HG03521 (cell line): ENCODE results near the gene USP25.

Experiments used
- ATAC-seq: cut with Tn5 transposase; IDR thresholded peaks from one replicate; pipeline ENCODE4 v1.9.1; 2021; ENCODE audit warnings: mild to moderate bottlenecking, moderate library complexity; ENCODE audit not compliant: unreplicated experiment

USP25 gene, protein sequence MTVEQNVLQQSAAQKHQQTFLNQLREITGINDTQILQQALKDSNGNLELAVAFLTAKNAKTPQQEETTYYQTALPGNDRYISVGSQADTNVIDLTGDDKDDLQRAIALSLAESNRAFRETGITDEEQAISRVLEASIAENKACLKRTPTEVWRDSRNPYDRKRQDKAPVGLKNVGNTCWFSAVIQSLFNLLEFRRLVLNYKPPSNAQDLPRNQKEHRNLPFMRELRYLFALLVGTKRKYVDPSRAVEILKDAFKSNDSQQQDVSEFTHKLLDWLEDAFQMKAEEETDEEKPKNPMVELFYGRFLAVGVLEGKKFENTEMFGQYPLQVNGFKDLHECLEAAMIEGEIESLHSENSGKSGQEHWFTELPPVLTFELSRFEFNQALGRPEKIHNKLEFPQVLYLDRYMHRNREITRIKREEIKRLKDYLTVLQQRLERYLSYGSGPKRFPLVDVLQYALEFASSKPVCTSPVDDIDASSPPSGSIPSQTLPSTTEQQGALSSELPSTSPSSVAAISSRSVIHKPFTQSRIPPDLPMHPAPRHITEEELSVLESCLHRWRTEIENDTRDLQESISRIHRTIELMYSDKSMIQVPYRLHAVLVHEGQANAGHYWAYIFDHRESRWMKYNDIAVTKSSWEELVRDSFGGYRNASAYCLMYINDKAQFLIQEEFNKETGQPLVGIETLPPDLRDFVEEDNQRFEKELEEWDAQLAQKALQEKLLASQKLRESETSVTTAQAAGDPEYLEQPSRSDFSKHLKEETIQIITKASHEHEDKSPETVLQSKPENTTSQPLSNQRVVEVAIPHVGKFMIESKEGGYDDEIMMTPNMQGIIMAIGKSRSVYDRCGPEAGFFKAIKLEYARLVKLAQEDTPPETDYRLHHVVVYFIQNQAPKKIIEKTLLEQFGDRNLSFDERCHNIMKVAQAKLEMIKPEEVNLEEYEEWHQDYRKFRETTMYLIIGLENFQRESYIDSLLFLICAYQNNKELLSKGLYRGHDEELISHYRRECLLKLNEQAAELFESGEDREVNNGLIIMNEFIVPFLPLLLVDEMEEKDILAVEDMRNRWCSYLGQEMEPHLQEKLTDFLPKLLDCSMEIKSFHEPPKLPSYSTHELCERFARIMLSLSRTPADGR

DNA sequence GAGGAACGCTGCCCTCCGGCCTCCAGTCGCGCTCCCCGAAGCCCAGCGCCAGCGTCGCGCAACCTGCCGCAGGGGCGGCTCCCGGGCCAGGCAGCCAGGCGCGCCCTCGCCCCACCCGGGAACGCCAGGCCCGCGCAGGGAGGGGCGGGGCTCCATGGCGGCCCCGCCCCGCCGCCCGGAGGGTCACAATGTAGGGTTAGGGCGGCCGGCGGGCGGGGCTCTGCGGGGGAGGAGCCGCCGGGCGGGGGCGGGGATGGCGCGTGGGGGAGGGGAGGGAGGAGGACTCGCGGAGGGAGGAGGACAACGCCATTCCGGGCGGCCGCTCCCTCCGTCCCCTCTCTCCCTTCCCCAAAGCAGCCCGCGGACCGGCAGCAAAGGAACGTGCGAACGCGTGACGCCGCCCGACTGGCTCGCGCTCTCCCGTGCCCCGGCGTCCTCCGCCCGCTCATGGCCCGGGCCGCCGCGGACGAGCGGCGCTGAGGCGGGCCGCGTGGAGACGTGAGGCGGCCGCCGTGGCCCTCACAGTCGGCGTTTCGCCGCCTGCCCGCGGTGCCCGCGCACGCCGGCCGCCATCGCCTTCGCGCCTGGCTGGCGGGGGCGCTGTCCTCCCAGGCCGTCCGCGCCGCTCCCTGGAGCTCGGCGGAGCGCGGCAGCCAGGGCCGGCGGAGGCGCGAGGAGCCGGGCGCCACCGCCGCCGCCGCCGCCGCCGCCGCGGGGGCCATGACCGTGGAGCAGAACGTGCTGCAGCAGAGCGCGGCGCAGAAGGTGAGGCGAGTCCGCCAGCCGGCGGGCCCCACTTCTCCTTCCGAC lies at the start of gene USP25:
Gene USP25 (plus strand): TSS at position 309 of the 810 bp plus-strand sequence. CDS start 412 bp downstream, at position 721.
- ATAC-seq: peak; percentile 67

DNA sequence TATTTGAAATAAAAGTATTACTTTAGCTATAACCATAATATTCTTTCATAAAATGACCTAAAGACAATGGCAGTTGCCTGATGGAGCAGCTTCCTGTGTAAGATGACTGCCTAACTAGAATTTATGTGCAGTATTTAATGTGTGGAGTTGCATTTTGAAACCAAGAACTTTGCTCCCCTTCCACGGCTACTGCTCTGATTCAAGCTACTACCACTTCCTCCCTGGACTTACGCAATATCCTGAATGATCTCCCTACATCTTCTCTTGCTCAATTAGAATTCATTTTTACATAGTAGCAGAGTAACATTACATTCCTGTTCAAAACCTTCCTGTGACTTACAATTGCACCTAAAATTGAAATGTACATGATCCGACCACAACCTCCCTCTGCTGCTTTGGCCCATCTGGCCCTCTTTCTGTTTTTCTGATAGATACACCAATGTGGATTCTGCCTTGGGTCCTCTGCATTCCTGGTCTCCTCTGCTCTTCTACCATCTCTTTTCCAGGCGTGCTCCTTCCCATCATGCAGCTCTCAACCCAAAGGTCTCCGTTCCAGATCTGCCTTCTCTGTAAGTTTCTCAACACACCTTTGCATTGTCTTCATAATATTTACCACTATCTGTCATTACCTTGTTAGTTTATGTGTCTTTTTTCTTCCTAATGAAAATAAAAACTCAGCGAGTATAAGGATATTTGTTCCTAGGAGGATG lies 47.4 kb upstream of the USP25 start:
- no peak for ATAC-seq

DNA sequence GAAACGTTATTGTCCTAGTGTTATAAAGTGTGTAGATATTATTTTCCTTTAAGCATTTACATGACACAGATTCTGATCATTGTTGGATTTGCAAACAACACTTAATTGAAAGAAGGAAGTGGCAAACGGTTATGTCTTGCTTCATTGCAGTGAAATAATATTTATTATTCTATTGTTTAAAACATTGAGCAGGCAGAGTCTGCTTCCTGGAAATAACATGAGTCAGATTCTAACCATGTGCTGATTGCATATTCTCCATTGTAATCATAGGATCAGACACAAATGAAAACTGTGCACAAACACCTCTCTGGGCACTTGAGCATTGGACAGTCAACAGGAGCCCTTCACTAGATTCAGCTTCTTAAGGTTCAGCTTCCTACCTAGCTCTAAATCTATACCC lies 46.8 kb upstream of the USP25 start:
- ATAC-seq: no peak

DNA sequence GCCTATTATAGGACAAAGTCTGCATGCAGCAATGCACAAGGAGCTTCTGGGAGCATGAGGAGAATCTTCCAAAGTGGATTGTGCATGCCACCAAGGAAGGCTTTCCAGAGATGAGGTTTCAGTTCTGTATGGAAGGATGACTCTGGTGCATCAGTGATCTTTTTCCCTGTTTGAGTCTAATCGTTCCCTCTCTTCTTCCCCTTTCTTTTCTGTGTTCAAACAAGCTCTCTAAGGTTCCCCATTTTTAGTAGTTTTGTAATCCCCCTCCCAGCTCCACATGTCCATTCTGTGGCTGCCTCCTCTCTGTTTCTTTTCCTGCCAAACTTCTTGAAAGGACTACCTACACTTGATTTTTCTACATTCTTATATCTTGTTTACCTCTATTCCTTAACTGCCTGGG lies 43.3 kb upstream of the USP25 start:
- no peak for ATAC-seq

DNA sequence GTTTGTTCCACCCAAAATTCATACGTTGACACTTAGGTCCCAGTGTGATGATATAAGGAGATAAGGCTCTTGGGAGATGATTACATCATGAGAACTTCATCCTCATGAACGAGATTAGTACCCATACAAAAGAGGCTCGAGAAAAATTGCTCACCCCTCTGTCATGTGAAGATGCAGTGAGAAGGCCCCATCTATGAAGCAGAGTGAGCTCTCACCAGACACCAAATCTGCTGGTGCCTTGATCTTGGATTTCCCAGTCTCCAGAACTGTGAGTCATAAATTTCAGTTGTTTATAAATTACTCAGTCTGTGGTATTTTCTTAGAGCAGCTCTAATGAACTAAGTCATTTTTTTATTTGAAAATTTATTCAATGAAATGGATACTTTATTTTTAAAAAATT lies 42.6 kb upstream of the USP25 start:
- ATAC-seq: no peak

DNA sequence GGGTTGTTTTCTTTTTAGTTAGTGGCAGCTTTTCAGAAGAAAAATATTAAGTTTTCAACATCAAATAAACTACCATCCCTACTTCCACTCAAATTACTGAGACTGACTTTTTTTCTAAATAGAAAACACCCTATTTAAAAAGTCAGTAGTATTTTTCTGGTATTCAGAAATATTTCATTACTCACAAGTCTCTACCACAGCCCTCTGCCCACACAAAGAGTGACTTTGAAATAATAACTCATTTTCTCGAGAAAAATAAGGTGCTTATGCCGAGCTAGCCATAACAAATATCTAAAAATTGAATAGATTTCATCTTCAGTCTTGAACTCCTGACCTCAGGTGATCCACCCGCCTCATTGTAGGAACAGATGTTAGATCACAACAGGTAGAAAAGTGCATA lies 41.8 kb upstream of the USP25 start:
- no peak for ATAC-seq

DNA sequence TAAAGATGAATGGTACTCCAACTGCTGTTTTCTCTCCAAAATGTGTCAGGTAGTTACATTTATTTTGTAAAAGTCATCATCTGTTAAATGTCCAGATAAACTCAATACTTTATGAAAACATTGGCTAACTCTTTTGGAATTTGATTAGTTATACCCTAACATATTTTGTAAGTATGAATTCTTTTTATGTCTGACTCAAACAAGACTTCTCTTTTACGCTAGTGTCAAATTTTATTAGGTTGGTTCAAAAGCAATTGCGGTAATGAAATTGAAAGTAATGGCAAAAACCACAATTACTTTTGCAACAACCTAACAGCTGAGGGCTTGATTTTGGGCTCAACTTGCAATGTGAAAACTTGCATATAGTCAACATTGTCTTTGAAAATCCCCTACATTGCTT lies 41.0 kb upstream of the USP25 start:
- ATAC-seq: no peak

DNA sequence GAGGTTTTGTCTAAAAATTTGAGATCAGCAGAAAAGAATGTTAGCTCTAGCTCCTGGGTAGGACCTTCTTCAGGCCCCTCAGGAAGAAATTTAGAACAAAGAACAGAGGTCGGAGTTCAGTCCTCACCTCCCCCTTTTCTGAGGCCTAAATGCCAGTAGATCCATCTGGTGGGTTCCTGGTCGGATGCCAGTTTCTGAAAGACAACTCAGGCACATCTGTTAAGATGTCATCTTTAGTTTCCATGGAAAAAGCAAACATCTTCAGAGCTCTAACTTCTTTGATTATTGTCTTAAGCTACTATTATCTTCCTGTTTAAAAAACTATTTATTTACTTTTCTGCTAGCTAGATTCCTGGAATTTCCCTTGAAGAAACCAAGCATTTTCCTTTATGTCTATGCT lies 37.1 kb upstream of the USP25 start:
- ATAC-seq: no peak

DNA sequence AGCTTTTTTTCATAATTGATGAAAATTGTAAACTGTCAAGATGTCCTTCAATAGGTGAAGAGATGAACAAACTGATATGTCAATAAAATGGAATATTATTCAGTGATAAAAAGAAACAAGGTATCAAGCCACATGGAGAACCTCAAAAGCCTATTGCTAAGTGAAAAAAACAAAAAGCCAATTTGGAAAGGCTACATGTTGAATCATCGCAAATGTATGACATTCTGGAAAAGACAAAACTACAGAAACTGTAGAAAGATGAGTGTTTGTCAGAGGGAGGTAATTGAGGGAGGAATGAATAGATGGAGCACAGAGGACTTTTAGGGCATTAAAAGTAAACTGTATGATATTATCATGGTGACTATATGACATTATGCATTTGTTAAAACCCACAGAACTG lies 34.5 kb upstream of the USP25 start:
- no peak for ATAC-seq

DNA sequence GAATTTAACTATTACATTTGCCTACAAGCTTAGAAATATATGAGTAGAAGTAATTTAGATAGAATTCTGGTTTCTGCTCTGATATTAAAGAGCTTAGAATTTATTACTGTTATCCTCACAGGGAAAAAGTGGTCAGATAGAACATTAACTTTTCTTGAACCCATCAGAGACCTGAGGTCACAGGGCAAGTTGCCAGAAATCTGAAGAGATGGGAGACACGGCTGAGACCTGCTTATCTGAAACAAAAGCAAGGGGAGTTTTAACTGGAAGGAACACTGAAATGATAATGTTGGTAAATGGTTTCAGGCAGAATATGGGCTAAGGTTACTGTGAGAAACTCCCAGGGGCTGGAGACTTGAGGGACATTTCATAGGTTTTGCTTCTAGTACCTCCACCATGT lies 28.0 kb upstream of the USP25 start:
- no peak for ATAC-seq

DNA sequence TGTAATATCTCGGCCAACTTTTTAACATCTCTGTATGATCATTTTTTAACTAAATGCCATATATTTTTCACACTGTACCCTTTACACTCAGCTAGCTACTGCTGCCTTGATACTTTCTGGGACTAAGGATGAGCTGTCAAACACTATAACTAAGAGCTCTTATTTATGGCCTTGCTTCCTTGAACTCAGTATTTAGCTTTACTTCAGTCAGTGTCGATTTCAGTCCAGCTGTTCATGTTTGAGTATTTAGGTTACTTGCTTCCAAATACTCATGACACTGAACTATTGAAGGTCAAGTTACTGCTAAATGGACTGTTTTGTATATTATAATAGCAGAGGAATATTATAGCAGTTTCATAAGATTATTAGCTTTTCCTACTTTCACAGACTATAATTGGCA lies 25.9 kb upstream of the USP25 start:
- ATAC-seq: no peak

DNA sequence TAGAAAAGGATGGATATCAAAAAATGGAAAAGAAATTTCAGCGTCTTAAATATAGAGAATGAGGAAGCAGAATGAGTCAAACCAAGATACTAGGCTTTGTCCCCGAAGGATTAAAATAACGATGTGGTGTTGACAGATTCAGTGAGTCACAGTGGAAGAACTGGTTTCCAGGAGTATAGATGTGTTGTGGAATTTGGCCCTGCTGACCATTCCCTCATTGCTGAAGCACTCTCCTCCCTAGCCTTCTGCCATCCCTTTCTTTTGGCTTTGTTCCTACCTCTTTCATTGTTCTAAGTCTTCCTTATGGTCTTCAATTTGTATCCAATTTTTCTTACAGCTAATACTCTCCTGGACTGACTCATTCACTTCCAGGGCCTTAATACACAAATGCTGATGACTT lies 23.1 kb upstream of the USP25 start:
- ATAC-seq: no peak

DNA sequence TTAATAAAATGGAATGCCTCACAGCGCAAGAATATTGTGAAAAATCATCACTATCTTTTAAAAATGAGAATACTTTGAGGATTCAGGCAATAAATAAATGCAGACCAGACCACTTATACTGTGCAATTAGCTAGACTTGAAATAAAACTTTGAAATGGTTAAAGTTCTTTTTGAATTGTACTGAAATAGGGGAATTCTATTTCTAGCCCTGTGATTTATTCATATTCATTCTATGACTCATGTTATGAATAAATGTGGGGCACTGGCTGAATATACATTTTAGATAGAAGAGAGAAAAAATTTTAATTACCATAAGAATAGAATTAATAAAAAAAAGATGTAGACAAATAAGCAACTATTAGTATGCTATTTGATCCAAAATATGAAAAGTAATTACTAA lies 16.4 kb upstream of the USP25 start:
- ATAC-seq: no peak

DNA sequence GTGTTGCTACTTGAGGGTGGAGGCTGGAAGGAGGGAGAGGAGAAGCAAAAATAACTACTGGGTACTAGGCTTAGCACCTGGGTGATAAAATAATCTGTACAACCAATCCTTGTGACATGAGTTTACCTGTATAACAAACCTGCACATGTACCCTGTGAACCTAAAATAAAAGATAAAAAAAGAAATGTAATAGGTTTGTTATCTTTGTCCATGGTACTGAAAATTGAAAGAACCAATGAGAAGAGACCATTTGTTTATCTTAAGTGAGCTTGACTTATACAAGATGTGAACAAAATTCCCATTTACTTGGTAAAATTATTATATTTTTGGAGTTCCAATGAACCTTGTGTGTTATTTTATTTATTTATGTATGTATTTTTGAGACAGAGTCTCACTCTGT lies 11.1 kb upstream of the USP25 start:
- ATAC-seq: no peak

DNA sequence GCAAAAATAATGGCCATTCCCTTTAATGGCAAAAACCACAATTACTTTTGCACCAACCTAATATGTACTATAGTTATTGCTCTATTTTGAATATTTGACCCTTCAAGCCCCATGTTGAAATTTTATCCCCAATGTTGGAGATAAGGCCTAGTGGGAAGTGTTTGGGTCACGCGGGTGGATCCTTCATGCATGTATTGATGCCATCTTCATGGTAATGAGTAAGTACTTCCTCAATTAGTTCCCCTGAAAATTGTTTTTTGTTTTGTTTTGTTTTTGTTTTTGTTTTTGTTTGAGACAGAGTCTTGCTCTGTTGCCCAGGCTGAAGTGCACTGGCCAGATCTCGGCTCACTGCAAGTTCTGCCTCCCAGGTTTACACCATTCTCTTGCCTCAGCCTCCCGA lies 9.8 kb upstream of the USP25 start:
- no peak for ATAC-seq

DNA sequence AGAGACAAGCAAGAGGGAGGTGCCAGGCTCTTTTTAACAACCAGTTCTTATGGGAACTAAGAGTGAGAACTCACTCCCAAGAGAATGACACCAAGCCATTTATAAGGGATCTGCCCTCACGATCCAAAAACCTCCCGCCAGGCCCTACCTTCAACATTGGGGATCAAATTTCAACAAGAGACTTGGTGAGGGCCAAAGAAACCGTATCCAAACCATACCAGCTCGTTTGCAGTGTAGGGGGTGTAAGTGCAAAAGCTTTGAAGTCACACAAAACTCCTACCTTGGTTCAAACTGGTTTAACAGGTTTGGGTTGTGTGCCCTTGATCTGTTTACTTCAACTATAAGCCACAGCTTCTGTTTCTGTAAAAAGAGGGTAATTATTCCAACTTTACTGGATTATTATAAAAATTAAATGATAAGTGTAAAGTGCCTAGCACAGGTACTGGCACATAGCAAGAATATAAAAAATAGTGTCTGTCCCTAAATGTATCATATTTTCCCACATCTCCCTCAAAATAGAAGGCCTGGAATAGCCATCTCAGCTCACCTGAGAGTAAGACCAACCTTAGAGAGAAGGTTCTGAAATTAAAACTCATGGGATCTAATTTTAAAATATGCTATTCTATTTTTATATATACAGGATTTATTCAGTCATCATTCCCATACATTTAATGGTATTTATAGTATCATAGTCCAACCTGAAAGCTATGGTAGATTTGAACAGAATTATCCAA lies 7.0 kb upstream of the USP25 start:
- no peak for ATAC-seq

DNA sequence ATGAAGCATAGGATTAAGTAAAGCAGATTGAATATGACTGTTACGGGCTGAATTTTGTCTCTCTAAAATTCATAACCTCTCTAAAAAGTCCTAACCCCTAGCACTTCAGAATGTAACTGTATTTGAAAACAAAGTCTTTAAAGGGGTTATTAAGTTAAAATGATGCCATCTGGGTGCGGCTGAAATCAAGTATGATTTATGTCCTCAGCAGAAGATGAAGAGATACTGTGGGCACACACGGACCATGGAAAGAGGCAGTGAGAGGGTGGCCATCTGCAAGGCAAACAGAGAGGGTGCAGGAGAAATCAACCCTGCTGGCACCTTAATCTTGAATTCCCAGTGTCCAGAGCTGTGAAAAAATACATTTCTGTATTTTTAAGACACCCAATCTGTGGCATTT lies 3.8 kb upstream of the USP25 start:
- no peak for ATAC-seq

DNA sequence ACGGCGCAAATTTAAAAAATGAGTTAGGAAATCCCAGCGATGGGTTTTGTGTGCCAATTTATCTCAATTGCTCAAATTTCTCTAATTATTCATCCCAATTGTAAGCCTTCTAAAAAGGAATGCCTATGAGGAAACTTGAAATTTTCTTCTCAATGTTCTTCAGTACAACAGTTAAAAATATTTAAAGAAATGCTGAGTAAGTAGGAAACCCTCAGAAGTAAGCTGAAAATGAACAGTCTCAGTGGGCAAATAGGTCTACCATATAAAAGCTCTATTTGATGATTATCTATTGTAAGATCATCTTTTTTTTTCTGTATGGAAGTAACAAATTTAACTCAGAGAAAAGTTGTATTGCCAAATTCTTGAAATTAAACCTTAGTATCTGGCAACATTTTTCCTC lies 1.7 kb upstream of the USP25 start:
- ATAC-seq: no peak

DNA sequence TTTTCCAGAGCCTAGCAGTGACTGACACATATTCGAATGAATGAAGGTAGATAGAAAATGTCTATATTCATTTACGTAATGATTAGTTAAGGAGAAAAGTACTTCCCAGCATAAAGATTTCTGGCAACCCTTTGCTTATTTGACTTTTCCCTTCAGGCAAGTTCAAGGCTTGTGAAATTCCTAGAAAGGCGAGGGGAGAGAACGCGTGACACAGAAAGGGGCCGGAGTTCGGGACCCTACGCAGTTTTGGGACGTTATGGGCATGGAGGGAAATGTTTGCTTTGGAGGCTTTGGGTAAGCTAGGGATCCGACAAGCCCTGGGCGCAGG lies 472 bp upstream of the USP25 start:
- no peak for ATAC-seq
